Esophagus muscularis mucosa (tissue), 4 donors: Measurements from ENCODE around the gene GALNS. TPM values are rescaled to one million over a fixed set of nuclear protein-coding genes. Genes with fewer than 3 reads are reported as not detected.

Experiments used
- DNase-seq: peaks from one replicate; pipeline ENCODE4 v3.0.0-alpha.2; 2017; ENCODE audit errors: extremely low spot score
- H3K27ac ChIP-seq, 4 donors: fragments of 200-600 bp; sonication (generic); replicated peaks in 1 of 4; 1 replicate in 3 of 4; 2 replicates in 1 of 4; pipeline ENCODE4 v1.5.1; 2016 to 2019; ENCODE audit warnings: mild to moderate bottlenecking in 1 of 4
- H3K27me3 ChIP-seq, 4 donors: fragments of 200-600 bp; sonication (generic); one replicate each; pipeline versions ENCODE4 v1.5.1 to v1.6.0; 2016 to 2019
- H3K36me3 ChIP-seq, 4 donors: fragments of 200-600 bp; sonication (generic); one replicate each; pipeline ENCODE4 v1.5.1; 2016 to 2019
- H3K4me1 ChIP-seq, 4 donors: fragments of 200-600 bp; sonication (generic); one replicate each; pipeline ENCODE4 v1.5.1; 2016 to 2019
- H3K4me3 ChIP-seq, 4 donors: fragments of 200-600 bp; sonication (generic); 1 replicate in 2 of 4; 2 replicates in 2 of 4; pipeline ENCODE4 v1.5.1; 2016 to 2019; ENCODE audit warnings: mild to moderate bottlenecking in 4 of 4, moderate library complexity in 1 of 4
- H3K9me3 ChIP-seq, 4 donors: fragments of 200-600 bp; sonication (generic); 1 replicate in 3 of 4; 2 replicates in 1 of 4; pipeline ENCODE4 v1.5.1; 2016 to 2019
- CTCF ChIP-seq, 3 experiments: fragments of 200-600 bp in 2 of 3; fragments of 450-650 bp in 1 of 3; sonication (generic) in 2 of 3; IDR thresholded peaks; one replicate each; pipeline ENCODE4 v1.5.1; 2017 to 2019; ENCODE audit warnings: antibody characterized with exemption in 3 of 3, mild to moderate bottlenecking in 2 of 3, moderate library complexity in 1 of 3
- EP300 ChIP-seq: sonication (generic); formaldehyde crosslinking; IDR thresholded peaks from one replicate; pipeline ENCODE4 v1.6.1; 2017; ENCODE audit warnings: antibody characterized with exemption
- POLR2A ChIP-seq: fragments of 450-650 bp; IDR thresholded peaks from one replicate; pipeline ENCODE4 v1.6.1; 2017; ENCODE audit warnings: antibody characterized with exemption, moderate library complexity, mild to moderate bottlenecking, low read depth
- POLR2AphosphoS5 ChIP-seq, 2 donors: sonication (generic); formaldehyde crosslinking; IDR thresholded peaks; one replicate each; pipeline ENCODE4 v1.6.1; 2017; ENCODE audit warnings: antibody characterized with exemption in 2 of 2
- WGBS: methylation state at CpG from one replicate; pipeline ENCODE4 v1.1.5; 2018; 5-methylcytosine and 5-hydroxymethylcytosine counted together
- intact Hi-C: fragments of 100-400 bp; cut with DNase I; formaldehyde crosslinking; loops from one replicate; pipeline ENCODE4 v1.15.1; 2023
- total RNA-seq, 4 donors: library from RNA; depleted of rRNA; stranded (reverse); fragments of >200 nt; gene quantifications; one replicate each; pipeline versions ENCODE4 v1.1.0 to v1.2.1, GENCODE V29; 2016

GALNS gene
- total RNA-seq, 4 donors from 2014 or later: 9.5 to 19.1 (median 11.0) TPM

GRCh38 chr16:88885693-88886280, 29.0 kb upstream of the GALNS start:
- H3K4me1 ChIP-seq: peaks cover 31 to 44% (median 35%) of the 10 kb centered on the region in 4 donors
- H3K9me3 ChIP-seq: no peaks in the 10 kb centered on the region
- no peak for TF ChIP-seq EP300
- TF ChIP-seq CTCF (IDR thresholded peaks at IDR 0.05): no peak
- no peak for TF ChIP-seq POLR2A
- no peak for TF ChIP-seq POLR2AphosphoS5 (IDR thresholded peaks at IDR 0.05)
- 92% methylated on average over 22 of the region's 28 CpGs for WGBS
- H3K27me3 ChIP-seq: peaks cover 0 to 40% (median 0%) of the 10 kb centered on the region in 4 donors
- H3K4me3 ChIP-seq: no peak overlapping the region
- intact Hi-C loops: no loop called here
- H3K36me3 ChIP-seq: peaks cover 0 to 64% (median 26%) of the 10 kb centered on the region in 4 donors
- H3K27ac ChIP-seq: no peak overlapping the region
- no peak for DNase-seq

- no peaks in the 10 kb centered on the region for H3K9me3 ChIP-seq
- TF ChIP-seq POLR2AphosphoS5 (IDR thresholded peaks at IDR 0.05): no peak
- no peak for TF ChIP-seq CTCF (IDR thresholded peaks at IDR 0.05)
- no peak for TF ChIP-seq EP300
- no peak for TF ChIP-seq POLR2A
- WGBS: 93% methylated on average over 32 of the region's 39 CpGs
- intact Hi-C loops: no loop called here
- H3K27me3 ChIP-seq: peaks cover 0 to 49% (median 0%) of the 10 kb centered on the region in 4 donors
- DNase-seq: no peak
- peaks cover 0 to 64% (median 24%) of the 10 kb centered on the region in 4 donors for H3K36me3 ChIP-seq
- no peak overlapping the region for H3K4me3 ChIP-seq
- H3K27ac ChIP-seq: no peak overlapping the region
- peaks cover 33 to 46% (median 35%) of the 10 kb centered on the region in 4 donors for H3K4me1 ChIP-seq
Measured at GRCh38 chr16:88884569-88885271, 28.0 kb upstream of the GALNS start.

GRCh38 chr16:88883946-88884345, 27.2 kb upstream of the GALNS start:
- H3K9me3 ChIP-seq: no peaks in the 10 kb centered on the region
- intact Hi-C loops: no loop called here
- H3K4me3 ChIP-seq: no peak overlapping the region
- WGBS: 86% methylated on average over 1 of the region's 11 CpGs
- H3K4me1 ChIP-seq: peaks cover 33 to 46% (median 35%) of the 10 kb centered on the region in 4 donors
- DNase-seq: no peak
- TF ChIP-seq EP300: no peak
- TF ChIP-seq CTCF (IDR thresholded peaks at IDR 0.05): no peak
- TF ChIP-seq POLR2AphosphoS5 (IDR thresholded peaks at IDR 0.05): no peak
- no peak for TF ChIP-seq POLR2A
- peaks cover 0 to 68% (median 24%) of the 10 kb centered on the region in 4 donors for H3K36me3 ChIP-seq
- H3K27ac ChIP-seq: no peak overlapping the region
- H3K27me3 ChIP-seq: peaks cover 0 to 57% (median 0%) of the 10 kb centered on the region in 4 donors

GRCh38 chr16:88883117-88883895, 26.6 kb upstream of the GALNS start:
- no peaks in the 10 kb centered on the region for H3K9me3 ChIP-seq
- no peak for TF ChIP-seq CTCF (IDR thresholded peaks at IDR 0.05)
- TF ChIP-seq POLR2AphosphoS5 (IDR thresholded peaks at IDR 0.05): no peak
- no peak for TF ChIP-seq EP300
- H3K27ac ChIP-seq: no peak overlapping the region
- intact Hi-C loops: no loop called here
- 90% methylated on average over 44 of the region's 49 CpGs for WGBS
- no peak overlapping the region for H3K4me3 ChIP-seq
- peaks cover 0 to 61% (median 0%) of the 10 kb centered on the region in 4 donors for H3K27me3 ChIP-seq
- H3K4me1 ChIP-seq: peaks cover 33 to 41% (median 35%) of the 10 kb centered on the region in 4 donors
- peaks cover 0 to 75% (median 28%) of the 10 kb centered on the region in 4 donors for H3K36me3 ChIP-seq
- no peak for DNase-seq
